Dermis microvascular lymphatic vessel endothelial cell (primary cell): ENCODE results near the gene CD34. TPM values are rescaled to one million over a fixed set of nuclear protein-coding genes. Genes with fewer than 3 reads are reported as not detected.
"Not testable (repeated sequence)": the region's sequence is repeated elsewhere in the genome, so short reads cannot be mapped to it uniquely, and the experiment has no call there.

Source experiments
- DNase-seq, 2 donors: peaks; one replicate each; pipeline versions ENCODE4 v3.0.0 to v3.0.0-alpha.2; 2010; ENCODE audit warnings: low read depth in 2 of 2
- total RNA-seq: library from RNA; depleted of rRNA; stranded (reverse); fragments of >200 nt; gene quantifications from 2 replicates; pipeline ENCODE4 v1.2.1, GENCODE V29; 2014

CD34 gene
- total RNA-seq, 1 donor from 2014 or later = 19.8 TPM

GRCh38 chr1:207901041-207901653 lies 9.8 kb downstream of the CD34 start:
- no peak for DNase-seq

DNA sequence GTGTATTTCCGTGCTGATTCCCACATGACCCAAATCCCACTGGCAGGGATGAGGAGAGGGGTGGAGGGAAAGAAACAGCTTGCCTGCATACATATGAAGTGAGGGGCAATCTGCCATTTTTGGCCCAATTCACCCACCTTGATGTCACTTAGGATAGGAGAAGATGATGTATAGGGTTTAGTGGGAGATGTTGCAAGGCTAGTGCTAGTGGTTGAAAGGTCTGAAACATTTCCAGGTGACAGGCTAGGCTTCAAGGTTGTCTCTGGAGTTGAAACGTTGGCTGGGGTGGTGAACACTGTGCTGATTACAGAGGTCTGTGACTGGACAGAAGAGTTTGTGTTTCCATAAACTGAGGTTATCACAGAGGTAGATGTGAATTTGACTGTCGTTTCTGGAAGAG lies 12.1 kb downstream of the CD34 start:
- no peak for DNase-seq

DNA sequence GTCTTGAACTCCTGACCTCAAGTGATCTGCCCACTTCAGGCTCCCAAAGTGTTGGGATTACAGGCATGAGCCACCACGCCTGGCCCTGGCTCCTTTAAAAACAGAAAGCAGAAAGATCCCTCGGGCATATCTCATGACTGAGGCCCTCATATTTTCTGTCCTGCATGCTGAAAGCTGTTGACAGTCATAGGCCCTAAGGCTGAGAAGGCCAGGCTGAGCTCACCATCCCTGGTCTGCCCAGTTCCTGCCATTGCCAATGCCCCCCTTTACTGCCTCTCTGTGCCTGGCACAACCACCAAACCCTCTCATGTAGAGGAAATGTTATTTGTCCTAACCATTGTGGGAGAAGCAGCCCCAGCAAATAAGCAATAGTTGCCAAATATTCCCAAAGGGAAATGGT lies 12.7 kb downstream of the CD34 start:
- no peak for DNase-seq

GRCh38 chr1:207897188-207897587 lies 13.7 kb downstream of the CD34 start:
- DNase-seq = peak; percentile 29 to 61

DNA sequence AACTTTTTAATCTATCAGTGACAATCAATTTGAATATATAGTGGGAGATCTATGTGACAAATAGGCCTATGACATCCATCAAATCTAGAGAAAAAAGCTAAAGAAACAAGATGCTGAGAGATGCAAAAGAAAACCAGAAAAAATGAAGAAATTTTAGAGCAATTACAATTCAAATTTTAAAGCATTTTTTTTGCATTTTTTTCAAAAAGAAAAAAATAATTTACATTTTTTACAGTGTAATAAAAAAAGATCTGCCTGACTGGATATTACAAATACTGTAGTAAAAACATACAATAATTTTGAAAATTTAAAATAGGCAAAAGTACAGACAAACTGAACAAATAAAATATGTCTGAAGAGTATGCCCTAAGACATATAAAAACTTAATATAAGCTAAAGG lies 14.4 kb downstream of the CD34 start:
- no peak for DNase-seq

GRCh38 chr1:207894704-207895103 lies 16.2 kb downstream of the CD34 start:
- DNase-seq = no peak

DNA sequence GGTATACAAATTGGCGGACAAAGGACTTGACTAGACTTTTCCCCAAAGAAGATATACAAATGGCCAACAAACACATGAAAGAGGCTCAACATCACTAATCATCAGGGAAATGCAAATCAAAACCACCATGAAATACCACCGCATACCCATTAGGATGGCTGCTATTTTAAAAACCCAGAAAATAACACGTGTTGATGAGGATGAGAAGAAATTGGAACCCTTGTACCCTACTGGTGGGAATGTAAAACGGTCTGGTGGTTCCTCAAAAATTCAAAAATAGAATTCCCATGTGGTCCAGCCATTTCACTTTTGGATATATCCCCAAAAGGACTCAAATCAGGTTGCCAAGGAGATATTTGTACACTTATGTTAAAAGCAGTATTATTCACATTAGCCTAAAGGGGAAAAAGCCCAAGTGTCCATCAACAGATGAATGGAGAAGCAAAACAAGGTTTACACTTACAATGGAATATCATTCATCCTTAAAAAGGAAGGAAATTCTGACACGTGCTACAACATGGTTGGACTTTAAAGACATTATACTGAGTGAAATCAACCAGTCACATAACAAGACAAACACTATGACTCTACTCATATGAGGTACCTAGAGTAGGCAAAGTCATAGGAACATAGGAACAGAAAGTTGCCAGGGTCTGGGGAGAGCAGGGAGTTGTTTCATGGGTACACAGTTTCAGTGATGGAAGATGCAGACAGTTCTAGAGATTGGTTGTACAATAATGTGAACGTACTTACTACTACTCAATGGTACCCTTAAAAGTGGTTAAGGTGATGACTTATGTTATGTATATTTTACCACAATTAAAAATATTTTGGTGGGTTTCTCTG lies 17.0 kb downstream of the CD34 start:
- peak in 1 of 2 donors; percentile 54 for DNase-seq

DNA sequence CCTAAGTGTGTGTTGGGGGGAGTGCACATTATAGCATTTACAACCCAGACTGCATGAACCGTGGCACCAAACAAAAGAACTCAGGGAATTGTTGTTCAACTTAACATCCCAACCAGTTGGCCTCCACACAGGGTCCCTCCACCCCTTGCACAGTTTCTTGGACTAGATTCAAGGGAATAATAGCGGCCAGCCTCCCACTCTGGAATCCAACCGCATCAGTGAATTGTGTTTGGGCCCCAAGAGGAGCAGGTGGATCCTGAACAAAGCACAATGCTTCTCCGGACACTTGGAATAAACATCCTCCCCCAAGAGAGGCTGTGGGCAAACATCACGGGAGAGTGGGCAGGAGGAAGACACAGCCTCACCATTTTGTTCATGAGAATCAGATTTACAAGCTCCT lies 18.2 kb downstream of the CD34 start:
- peak; percentile 46 to 93 for DNase-seq

DNA sequence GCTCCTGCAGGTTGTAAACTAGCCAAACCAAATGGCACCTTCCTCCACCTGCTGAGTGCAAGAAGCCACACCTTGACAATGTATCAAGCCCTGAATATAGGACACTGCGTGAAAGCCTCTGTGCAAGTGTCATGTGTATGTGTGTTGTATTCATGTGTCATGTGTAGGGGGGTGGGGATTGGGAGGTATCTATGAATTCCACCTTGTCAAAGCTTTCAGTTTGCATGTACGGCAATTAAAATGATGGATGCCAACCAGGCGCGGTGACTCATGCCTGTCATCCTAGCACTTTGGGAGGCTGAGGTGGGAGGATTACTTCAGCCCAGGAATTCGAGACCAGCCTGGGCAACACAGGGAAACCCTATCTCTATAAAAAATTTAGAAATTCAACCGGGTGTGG lies 19.8 kb downstream of the CD34 start:
- DNase-seq = peak in 1 of 2 donors; percentile 70

DNA sequence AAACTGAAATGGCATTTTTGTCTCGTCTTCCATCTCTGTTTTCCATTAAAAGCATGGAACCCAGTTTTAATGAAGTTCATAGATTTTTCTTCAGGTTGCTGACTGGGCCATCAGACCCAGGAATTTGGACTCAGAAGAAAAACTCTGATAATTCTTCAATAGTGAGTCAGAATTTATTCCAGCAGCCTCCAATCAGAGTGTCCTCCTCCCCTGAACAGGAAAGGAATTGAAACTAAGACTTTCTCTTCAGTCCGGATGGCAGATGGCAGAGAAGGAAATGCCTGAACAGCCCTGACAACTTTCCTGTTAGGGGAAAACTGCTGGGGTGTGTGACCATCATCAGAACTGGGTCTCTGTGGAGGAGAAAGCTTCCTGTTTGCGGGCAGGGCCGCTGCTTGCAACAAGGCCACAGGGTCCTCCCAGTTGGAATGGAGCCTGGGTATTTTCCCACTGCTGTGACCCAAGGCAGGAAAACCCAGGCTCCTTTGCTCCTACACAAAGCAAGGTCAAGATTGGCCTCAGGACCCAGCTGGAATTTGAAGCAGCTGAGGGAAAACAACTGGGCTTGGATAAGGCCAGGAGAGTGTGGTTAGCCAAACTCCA lies 20.7 kb downstream of the CD34 start:
- DNase-seq = peak; percentile 90 to 99

- DNase-seq = peak in 1 of 2 donors; percentile 47
Measured at GRCh38 chr1:207888652-207889051, 22.3 kb downstream of the CD34 start.

DNA sequence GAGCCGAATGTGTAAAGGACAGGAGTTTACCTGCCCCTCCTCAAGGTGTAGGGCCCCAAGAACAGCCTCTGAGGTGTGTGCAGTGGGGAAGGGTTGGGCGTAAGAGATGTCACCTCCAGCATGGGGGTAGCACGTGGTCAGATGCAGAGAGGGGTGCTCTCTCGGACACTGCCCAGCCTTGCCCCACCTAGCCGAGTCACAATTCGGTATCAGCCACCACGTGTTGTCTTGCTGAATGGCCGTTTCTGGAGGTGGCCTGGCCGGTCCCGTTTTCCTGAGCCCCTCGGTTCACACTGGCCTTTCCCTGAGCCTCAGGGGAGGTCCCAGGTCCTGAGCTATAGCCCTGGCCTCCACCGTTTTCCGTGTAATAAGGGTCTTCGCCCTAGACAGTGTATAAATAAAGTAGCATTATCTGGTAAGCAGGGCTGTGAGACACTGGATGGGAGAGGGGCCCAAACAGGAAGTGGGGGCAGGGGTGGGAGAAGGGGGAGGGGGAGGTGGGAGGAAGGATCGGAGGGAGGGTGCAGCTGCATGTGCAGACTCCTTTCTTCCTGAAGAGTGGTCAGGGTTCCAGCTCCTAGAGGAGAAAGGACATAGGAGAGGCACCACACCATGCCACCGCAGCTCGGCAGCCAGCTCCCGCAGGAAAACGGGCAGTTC lies 23.3 kb downstream of the CD34 start:
- no peak for DNase-seq

- DNase-seq = no peak
Measured at GRCh38 chr1:207886227-207886626, 24.7 kb downstream of the CD34 start.

DNA sequence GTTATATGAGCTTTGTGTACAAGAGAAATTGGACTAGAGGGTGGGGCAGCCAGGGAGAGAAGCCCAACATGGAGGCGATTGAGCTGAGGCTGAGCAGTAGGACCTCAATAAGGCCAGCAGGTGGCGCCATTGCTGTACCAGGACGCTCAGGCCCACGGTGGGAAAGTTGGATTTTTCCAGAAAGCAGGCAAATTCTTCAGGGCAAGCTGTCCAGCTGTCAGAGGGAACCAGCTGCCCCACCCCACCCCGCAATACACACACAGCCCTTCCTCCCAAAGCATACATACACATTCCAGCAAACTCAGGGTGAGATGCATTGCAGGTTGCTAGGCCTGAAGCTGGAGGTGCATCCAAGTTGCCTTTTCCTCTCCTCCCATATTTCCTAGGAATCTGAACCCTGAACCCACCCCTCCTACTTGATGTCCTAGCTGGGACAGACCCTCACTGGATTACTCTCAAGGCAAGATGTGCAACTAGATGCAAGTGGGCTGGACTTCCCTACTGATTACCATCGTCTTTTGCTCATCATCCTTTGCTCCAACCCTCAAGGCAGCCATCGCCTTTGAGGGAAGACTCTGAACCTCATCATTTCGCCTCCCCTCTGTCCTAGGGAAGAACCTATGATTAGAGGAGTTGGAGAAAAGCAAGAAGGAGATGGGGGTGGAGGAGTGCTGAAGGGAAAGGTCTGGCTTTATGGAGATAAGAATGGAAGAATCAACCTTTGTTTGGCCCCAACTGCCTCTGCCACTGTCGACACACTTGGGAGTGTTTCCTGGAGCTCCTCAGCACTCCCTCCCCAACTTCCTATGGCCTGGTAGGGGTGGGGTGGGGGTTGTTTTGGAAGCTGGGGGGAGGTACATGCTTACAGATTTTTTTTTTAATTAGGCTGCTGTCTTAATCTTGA lies 25.5 kb downstream of the CD34 start:
- peak; percentile 82 to 94 for DNase-seq

- DNase-seq = no peak
Measured at GRCh38 chr1:207884266-207885029, 26.5 kb downstream of the CD34 start.

GRCh38 chr1:207883660-207884250 lies 27.2 kb downstream of the CD34 start:
- DNase-seq = no peak

DNA sequence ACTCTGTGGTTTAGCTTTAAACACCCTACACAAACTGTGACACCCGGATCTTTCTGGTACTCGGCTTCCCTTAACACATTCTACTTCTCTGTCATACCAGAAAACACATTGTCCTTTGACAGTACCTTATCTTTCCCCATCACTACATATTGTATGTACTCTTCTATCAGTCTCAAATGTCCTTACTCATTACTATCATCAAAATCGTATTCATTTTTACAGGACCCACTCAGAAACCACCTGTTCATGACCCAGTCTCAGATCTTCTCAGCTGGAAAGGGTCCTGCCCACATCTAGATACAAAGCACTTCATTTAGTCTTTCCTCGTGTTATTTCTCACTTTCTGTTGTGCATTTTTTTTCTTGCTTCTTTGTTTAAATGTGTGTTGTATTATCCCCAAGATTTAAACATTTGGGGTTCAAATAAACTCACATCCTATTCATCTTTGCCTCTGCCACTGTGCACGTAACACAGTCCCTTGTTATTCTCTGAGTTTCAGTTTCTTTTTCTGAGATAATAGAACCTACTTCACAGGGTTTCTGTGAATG lies 27.7 kb downstream of the CD34 start:
- DNase-seq = no peak

DNA sequence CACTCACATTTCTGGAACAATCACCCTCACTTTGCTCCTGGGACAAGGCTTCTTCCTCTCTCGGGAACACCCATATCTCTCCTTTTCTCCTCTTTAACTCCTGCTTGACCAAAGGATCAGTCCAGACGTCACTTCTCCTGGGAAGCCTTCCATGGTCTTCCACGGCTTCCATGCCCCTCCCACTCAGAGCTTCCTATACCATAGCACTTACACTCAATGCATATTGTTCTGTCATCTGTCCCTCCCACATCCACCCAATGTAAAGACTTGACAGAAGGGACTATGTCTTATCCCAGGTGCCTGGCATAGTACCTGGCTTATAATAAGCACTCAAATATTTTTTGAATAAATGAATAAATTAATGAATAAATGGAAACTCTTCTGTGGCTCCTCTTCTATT lies 28.2 kb downstream of the CD34 start:
- no peak for DNase-seq

- no peak for DNase-seq
Measured at GRCh38 chr1:207878939-207879338, 32.0 kb downstream of the CD34 start.

GRCh38 chr1:207877914-207878313 lies 33.0 kb downstream of the CD34 start:
- not testable (repeated sequence) for DNase-seq
